ENCODE results near the gene TENM3.

- no peak for TF ChIP-seq GABPA (IDR thresholded peaks at IDR 0.05; ENCODE audit: low read depth)
- no peak for TF ChIP-seq NRF1 (IDR thresholded peaks at IDR 0.05; ENCODE audit: low read depth, low read length)
- TF ChIP-seq TAF1 (IDR thresholded peaks at IDR 0.05; ENCODE audit: borderline replicate concordance, low read depth, low read length) = no peak
- TF ChIP-seq, protein P1, sequence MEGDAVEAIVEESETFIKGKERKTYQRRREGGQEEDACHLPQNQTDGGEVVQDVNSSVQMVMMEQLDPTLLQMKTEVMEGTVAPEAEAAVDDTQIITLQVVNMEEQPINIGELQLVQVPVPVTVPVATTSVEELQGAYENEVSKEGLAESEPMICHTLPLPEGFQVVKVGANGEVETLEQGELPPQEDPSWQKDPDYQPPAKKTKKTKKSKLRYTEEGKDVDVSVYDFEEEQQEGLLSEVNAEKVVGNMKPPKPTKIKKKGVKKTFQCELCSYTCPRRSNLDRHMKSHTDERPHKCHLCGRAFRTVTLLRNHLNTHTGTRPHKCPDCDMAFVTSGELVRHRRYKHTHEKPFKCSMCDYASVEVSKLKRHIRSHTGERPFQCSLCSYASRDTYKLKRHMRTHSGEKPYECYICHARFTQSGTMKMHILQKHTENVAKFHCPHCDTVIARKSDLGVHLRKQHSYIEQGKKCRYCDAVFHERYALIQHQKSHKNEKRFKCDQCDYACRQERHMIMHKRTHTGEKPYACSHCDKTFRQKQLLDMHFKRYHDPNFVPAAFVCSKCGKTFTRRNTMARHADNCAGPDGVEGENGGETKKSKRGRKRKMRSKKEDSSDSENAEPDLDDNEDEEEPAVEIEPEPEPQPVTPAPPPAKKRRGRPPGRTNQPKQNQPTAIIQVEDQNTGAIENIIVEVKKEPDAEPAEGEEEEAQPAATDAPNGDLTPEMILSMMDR (IDR thresholded peaks at IDR 0.05) = no peak
- TF ChIP-seq REST (IDR thresholded peaks at IDR 0.05; ENCODE audit: low read depth, low read length) = no peak
- TF ChIP-seq SIN3A (IDR thresholded peaks at IDR 0.05; ENCODE audit: borderline replicate concordance, low read depth, low read length) = no peak
Observed at GRCh38 chr4:182405087-182405486, 161.9 kb downstream of the TENM3 start.
